ENCODE data around the gene GNB1L. TPM values are rescaled to one million over a fixed set of nuclear protein-coding genes. Genes with fewer than 3 reads are reported as not detected.

Gene GNB1L
- total and polyA plus RNA-seq, 9 of the 15 experiments (the other 6 are each of a cell fraction or from before 2014, with no cell fraction given): 0.56 to 50.5 (median 10.2) TPM

DNA sequence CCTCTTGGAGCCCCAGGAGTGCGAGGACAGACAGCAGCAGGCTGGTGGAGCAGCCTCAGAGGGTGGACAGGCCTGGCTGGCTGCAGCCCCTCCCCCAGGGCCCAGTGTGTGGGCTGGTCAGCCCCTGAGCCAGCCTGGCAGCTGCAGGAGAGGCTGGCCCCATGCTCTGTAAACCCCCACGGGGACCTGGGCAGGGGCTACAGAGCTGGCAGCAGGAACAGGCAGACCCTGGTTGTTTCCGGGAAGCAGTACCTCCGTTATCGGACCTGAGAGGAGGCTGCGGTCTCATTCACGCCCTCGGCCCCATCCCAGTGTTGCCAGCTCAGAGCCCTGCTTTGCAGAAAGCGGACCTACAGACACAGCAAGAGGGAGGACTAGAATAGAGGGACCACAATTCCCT, 48.4 kb upstream of the GNB1L start:
- Histone ChIP-seq H3K9me1 (ENCODE audit: control insufficient read depth, insufficient read depth, low read length) (no peaks in the 10 kb centered on the region), H3K9me3 (replicated peaks; ENCODE audit: control insufficient read depth, insufficient read depth, low read depth, low read length) (no peaks in the 10 kb centered on the region), H3K4me3 (no peak overlapping the region), H3K79me2 (ENCODE audit: control insufficient read depth, insufficient read depth, low read length) (no peaks in the 10 kb centered on the region), H4K20me1 (replicated peaks; ENCODE audit: control insufficient read depth, insufficient read depth, low read length) (peaks cover 6% of the 10 kb centered on the region; the same call in 1 of the 2 replicates), H3K9ac (ENCODE audit: insufficient read depth in 1 of 2, low read depth in 2 of 2, low read length in 2 of 2) (peak overlapping the region in 1 of 2 experiments; percentile 64; a peak in 2 of 4 replicates), H3K4me2 (ENCODE audit: insufficient read depth, low read length) (no peak overlapping the region), H2AFZ (ENCODE audit: low read depth, low read length) (no peak overlapping the region), H3K4me1 (replicated peaks in 1 of 2; ENCODE audit: control insufficient read depth in 2 of 2, insufficient read depth in 2 of 2, low read length in 2 of 2) (peaks cover 0 to 40% of the 10 kb centered on the region in 2 experiments; a peak in 2 of 5 replicates), H3K27ac (ENCODE audit: extremely low read depth, low read depth, low read length) (no peak overlapping the region), H3K36me3 (ENCODE audit: control insufficient read depth, insufficient read depth, low read length) (peaks cover 9% of the 10 kb centered on the region; the same call in 2 of the 3 replicates), H3K27me3 (ENCODE audit: control insufficient read depth in 2 of 2, insufficient read depth in 2 of 2, low read length in 2 of 2) (no peaks in the 10 kb centered on the region)
- CTCF ChIA-PET (ENCODE audit: low intra/inter-chr PET ratio): no interaction called here
- 66% methylated on average over 9 of the region's 9 CpGs for WGBS (ENCODE audit: insufficient coverage, low coverage, missing lambda C conversion rate)
- no TSS peak for BruUV-seq (replicated peaks)
- FAIRE-seq (no peak), ATAC-seq (peak; percentile 29), DNase-seq (ENCODE audit: extremely low read depth in 1 of 4, low spot score in 3 of 4) (no peak)
- POLR2A ChIA-PET: interaction anchor here (0.7 to 11.2 kb wide), 13 partner anchors 8 to 491 kb away, joined by 3 to 141 read pairs (median 4); partner anchors contain the start of genes COMT and TXNRD2
- in situ Hi-C loops (cut with MboI) (no loop called here), intact Hi-C loops (cut with micrococcal nuclease) (no loop called here)
- TF ChIP-seq ZNF639 (CRISPR knock-in tag; conservative IDR thresholded peaks at IDR 0.05 in 1 of 2, IDR thresholded peaks at IDR 0.05 in 1 of 2): 0 out of 4 replicates have a peak, but pooled peaks of 1 of the 2 experiments have one; percentile 7
- TF ChIP-seq CTCF (IDR thresholded peaks at IDR 0.05 in 2 of 3, conservative IDR thresholded peaks at IDR 0.05 in 1 of 3; ENCODE audit: insufficient read depth in 2 of 3, low read depth in 1 of 3, low read length in 3 of 3): no peak
- TF ChIP-seq POLR2G (IDR thresholded peaks at IDR 0.05; ENCODE audit: low read depth, low read length): peak; percentile 27
- TF ChIP-seq BCOR (IDR thresholded peaks at IDR 0.05): no peak
- no peak for TF ChIP-seq FUS (optimal IDR thresholded peaks at IDR 0.05; ENCODE audit: low read depth, low read length)
- TF ChIP-seq HMGN3 (IDR thresholded peaks at IDR 0.05; ENCODE audit: borderline replicate concordance, extremely low read depth, insufficient read length, low read depth, low read length): peak; percentile 12
- TF ChIP-seq SETDB1 (IDR thresholded peaks at IDR 0.05; ENCODE audit: low read length): no peak
- no peak for TF ChIP-seq MEIS2 (IDR thresholded peaks at IDR 0.05; ENCODE audit: partially characterized antibody)
- TF ChIP-seq, protein P1, sequence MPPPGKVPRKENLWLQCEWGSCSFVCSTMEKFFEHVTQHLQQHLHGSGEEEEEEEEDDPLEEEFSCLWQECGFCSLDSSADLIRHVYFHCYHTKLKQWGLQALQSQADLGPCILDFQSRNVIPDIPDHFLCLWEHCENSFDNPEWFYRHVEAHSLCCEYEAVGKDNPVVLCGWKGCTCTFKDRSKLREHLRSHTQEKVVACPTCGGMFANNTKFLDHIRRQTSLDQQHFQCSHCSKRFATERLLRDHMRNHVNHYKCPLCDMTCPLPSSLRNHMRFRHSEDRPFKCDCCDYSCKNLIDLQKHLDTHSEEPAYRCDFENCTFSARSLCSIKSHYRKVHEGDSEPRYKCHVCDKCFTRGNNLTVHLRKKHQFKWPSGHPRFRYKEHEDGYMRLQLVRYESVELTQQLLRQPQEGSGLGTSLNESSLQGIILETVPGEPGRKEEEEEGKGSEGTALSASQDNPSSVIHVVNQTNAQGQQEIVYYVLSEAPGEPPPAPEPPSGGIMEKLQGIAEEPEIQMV (tag; conservative IDR thresholded peaks at IDR 0.05; ENCODE audit: low read depth): no peak
- TF ChIP-seq, protein P2, sequence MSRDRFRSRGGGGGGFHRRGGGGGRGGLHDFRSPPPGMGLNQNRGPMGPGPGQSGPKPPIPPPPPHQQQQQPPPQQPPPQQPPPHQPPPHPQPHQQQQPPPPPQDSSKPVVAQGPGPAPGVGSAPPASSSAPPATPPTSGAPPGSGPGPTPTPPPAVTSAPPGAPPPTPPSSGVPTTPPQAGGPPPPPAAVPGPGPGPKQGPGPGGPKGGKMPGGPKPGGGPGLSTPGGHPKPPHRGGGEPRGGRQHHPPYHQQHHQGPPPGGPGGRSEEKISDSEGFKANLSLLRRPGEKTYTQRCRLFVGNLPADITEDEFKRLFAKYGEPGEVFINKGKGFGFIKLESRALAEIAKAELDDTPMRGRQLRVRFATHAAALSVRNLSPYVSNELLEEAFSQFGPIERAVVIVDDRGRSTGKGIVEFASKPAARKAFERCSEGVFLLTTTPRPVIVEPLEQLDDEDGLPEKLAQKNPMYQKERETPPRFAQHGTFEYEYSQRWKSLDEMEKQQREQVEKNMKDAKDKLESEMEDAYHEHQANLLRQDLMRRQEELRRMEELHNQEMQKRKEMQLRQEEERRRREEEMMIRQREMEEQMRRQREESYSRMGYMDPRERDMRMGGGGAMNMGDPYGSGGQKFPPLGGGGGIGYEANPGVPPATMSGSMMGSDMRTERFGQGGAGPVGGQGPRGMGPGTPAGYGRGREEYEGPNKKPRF (IDR thresholded peaks at IDR 0.05; ENCODE audit: low read depth, low read length): no peak
- TF ChIP-seq, protein P3, sequence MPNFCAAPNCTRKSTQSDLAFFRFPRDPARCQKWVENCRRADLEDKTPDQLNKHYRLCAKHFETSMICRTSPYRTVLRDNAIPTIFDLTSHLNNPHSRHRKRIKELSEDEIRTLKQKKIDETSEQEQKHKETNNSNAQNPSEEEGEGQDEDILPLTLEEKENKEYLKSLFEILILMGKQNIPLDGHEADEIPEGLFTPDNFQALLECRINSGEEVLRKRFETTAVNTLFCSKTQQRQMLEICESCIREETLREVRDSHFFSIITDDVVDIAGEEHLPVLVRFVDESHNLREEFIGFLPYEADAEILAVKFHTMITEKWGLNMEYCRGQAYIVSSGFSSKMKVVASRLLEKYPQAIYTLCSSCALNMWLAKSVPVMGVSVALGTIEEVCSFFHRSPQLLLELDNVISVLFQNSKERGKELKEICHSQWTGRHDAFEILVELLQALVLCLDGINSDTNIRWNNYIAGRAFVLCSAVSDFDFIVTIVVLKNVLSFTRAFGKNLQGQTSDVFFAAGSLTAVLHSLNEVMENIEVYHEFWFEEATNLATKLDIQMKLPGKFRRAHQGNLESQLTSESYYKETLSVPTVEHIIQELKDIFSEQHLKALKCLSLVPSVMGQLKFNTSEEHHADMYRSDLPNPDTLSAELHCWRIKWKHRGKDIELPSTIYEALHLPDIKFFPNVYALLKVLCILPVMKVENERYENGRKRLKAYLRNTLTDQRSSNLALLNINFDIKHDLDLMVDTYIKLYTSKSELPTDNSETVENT (CRISPR knock-in tag; IDR thresholded peaks at IDR 0.05): peak; percentile 62; the same call in 1 of the 2 replicates
- no peak for TF ChIP-seq BCL6 (CRISPR knock-in tag; IDR thresholded peaks at IDR 0.05)
